GM13976 (cell line): ENCODE results near the gene SMYD3.

Experiments
- DNase-seq: peaks from one replicate; pipeline ENCODE4 v3.0.0; 2012; ENCODE audit warnings: low spot score
- in situ Hi-C: fragments of 300-500 bp; cut with MboI; formaldehyde crosslinking; loops from one replicate; pipeline ENCODE4 v1.12.0; 2022; ENCODE audit warnings: low sequenced_read_pairs, mixed read lengths, inconsistent platforms; ENCODE audit not compliant: unreplicated experiment
- TF ChIP-seq, protein P1 (sequence below): IDR thresholded peaks from 2 replicates; pipeline ENCODE4 v1.5.1; 2012; ENCODE audit warnings: borderline replicate concordance, mild to moderate bottlenecking; ENCODE audit not compliant: insufficient read depth; ENCODE audit errors: extremely low read depth, missing control alignments, control extremely low read depth

SMYD3 gene

DNA sequence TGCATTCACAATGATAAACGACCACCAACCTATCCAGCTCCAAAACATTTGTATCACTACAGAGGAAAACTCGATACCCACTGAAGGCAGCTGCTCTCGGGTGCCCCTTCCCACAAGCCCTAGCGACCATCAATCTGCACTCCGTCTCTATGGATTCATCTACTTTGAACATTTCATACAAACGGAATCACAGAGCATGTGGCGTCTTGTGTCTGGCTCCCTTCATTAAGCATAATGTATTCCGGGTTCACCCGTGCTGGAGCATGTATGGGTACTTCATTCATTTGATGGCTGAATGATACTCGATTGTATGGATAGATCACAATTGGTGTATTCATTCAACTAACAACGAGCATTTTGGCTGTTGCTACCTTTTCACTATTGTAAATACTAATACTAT lies 340.2 kb downstream of the SMYD3 start:
- DNase-seq, result no peak
- in situ Hi-C loops, result no loop called here
- TF ChIP-seq, protein P1, sequence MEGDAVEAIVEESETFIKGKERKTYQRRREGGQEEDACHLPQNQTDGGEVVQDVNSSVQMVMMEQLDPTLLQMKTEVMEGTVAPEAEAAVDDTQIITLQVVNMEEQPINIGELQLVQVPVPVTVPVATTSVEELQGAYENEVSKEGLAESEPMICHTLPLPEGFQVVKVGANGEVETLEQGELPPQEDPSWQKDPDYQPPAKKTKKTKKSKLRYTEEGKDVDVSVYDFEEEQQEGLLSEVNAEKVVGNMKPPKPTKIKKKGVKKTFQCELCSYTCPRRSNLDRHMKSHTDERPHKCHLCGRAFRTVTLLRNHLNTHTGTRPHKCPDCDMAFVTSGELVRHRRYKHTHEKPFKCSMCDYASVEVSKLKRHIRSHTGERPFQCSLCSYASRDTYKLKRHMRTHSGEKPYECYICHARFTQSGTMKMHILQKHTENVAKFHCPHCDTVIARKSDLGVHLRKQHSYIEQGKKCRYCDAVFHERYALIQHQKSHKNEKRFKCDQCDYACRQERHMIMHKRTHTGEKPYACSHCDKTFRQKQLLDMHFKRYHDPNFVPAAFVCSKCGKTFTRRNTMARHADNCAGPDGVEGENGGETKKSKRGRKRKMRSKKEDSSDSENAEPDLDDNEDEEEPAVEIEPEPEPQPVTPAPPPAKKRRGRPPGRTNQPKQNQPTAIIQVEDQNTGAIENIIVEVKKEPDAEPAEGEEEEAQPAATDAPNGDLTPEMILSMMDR, result no peak

DNA sequence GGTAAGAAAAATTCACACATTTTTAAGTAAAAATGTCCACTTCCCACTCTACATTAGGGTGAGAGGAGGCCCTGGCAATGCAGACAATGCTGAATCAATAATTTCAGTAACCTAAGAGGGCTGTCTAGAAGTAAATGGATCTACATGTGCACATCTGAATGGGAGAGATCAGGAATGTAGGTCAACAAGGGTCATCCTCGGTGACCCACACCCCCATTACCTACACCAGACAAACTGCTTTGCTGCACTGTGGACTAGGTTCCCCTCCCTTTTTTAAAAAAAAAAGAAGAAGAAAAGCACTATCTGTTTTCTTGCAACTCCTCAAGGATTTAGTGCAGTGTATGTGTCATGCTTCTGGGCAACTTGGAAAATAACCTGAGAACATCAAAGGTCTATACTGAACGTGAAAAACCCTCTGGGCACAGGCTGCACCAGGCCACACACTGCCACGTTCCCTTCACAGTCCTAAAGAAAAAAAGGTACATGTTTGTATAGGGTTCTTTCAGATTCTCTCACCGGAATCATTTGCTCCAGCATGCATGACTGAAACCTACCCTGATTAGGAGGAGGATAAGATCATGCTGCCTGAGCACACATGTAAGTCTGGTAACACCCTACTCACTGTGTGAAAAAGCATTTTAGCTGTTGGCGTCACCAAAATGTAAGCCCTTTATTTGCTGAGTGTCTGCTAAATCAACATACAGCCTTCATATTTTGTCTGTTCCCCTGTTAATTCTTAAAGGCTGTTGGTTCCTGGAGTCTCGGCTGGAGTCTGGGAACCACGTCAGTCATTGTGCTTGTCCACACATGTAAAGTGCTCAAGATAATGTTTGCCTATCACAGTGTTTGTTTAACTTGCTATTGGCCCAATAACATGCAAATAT lies 341.0 kb downstream of the SMYD3 start:
- TF ChIP-seq, protein P1, result no peak
- DNase-seq, result no peak
- in situ Hi-C loops, result no loop called here

DNA sequence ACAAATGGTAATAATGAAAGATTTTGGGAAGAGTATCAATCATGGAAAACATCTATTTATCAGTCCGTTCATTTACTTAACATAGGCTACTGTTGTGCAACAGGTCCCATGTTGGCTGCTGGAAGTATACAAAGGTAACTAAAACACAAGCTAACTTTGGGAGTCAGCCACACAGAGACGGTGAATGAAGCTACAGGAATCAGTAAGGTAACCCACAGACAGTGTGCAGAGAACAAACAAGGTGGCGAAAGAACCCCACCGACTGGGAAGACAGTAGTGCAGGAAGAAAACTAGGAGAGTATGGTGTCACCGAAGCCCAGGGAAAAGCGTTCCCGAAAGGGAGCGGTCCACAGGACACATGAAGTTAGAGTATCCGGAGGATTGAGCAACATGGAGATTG lies 342.3 kb downstream of the SMYD3 start:
- TF ChIP-seq, protein P1, result no peak
- no peak for DNase-seq
- in situ Hi-C loops, result no loop called here

DNA sequence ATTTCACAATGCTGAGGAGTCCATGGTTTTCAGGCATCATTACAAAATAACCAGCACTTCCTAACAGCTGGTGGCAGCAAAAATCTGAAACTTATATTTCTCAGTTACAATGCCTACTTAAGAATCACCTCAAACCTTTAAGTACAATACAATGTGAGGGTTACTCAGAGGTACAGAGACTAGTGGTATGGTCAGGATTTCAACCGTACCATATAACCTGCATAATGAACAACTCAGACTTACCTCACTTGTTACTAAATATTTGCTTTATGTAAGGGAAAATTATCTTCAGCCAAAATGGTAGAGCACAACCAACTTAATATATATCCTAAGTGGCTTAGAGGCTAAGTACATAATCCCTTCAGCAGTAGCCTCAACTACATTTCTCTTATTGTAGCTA lies 344.5 kb downstream of the SMYD3 start:
- TF ChIP-seq, protein P1, result no peak
- in situ Hi-C loops, result no loop called here
- no peak for DNase-seq

DNA sequence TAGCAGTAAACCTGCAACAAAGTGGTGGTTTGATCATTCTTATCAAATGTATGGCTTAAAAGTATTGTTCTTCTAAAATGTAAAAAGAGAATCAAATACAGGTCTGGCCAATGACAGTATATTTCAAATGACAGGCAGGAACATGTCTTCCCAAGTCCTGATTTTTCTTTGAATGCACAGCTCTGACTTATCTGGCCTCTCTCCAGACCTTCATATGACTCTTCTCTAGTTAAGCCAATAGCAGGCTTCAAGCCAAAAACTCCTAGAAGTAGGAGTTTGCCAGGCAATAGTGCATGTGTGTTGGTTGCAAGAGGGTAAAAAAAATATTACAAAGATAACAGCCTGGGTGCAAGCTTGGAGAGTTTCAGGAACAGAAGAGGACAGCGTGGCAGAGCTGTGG lies 345.5 kb downstream of the SMYD3 start:
- TF ChIP-seq, protein P1, result no peak
- no peak for DNase-seq
- in situ Hi-C loops, result no loop called here

DNA sequence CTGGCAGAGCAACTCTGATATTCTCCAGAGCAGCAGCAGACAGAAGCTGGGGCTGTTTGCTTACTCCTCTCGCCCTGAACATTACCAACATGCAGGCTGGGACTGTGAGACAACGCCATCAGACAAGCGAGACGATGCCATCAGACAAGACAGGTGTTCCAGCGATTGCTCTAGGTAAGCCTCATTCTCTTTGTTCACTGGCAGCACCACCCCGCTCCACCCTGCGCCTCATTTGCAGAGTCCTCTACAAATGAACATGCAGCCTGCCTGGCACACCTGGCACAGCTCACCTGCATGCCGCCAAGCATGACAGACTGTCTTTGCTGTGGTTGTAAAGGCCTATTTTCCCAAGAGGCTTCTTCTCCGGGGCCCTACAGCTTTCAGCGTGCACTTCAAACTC lies 346.2 kb downstream of the SMYD3 start:
- in situ Hi-C loops, result no loop called here
- TF ChIP-seq, protein P1, result no peak
- DNase-seq, result no peak
